Endothelial cell (in vitro differentiated cells): ENCODE data around the gene R3HDM4. TPM values are rescaled to one million over a fixed set of nuclear protein-coding genes. Genes with fewer than 3 reads are reported as not detected.
"Not testable (repeated sequence)": the region's sequence is repeated elsewhere in the genome, so short reads cannot be mapped to it uniquely, and the experiment has no call there.

Experiments
- DNase-seq: peaks from one replicate; pipeline ENCODE4 v3.0.0; 2021; ENCODE audit warnings: low spot score
- H3K27ac Mint-ChIP-seq: one replicate; pipeline ENCODE4 v1.8.0; 2021; ENCODE audit warnings: mixed read lengths, inconsistent platforms; ENCODE audit not compliant: unreplicated experiment
- H3K27me3 Mint-ChIP-seq: one replicate; pipeline ENCODE4 v1.8.0; 2021; ENCODE audit warnings: mild to moderate bottlenecking, moderate library complexity, mixed read lengths, inconsistent platforms; ENCODE audit not compliant: unreplicated experiment
- H3K36me3 Mint-ChIP-seq: one replicate; pipeline ENCODE4 v1.8.0; 2021; ENCODE audit warnings: mild to moderate bottlenecking, low read depth, mixed read lengths, inconsistent platforms; ENCODE audit not compliant: unreplicated experiment
- H3K4me1 Mint-ChIP-seq: one replicate; pipeline ENCODE4 v1.8.0; 2021; ENCODE audit warnings: mild to moderate bottlenecking, mixed read lengths, inconsistent platforms; ENCODE audit not compliant: unreplicated experiment
- H3K4me3 Mint-ChIP-seq: one replicate; pipeline ENCODE4 v1.8.0; 2021; ENCODE audit warnings: mild to moderate bottlenecking, mixed read lengths, inconsistent platforms; ENCODE audit not compliant: unreplicated experiment
- H3K9me3 Mint-ChIP-seq: one replicate; pipeline ENCODE4 v1.8.0; 2021; ENCODE audit warnings: mixed read lengths, inconsistent platforms; ENCODE audit not compliant: unreplicated experiment
- CTCF ChIP-seq: fragments of 200-600 bp; sonication (generic); IDR thresholded peaks from one replicate; pipeline ENCODE4 v1.5.0; 2021; ENCODE audit warnings: antibody characterized with exemption; ENCODE audit not compliant: unreplicated experiment
- total RNA-seq: library from RNA; stranded (reverse); fragmentation: NEBNext Ultra II Directional; extraction: Animal tissue kit (Norgen Biotek cat#: 25700); gene quantifications from one replicate; pipeline ENCODE4 v1.2.1, GENCODE V29; 2021; ENCODE audit not compliant: unreplicated experiment

The R3HDM4 gene
- total RNA-seq, 1 donor from 2014 or later: 40.6 TPM

GRCh38 chr19:854549-854948 is 58.5 kb downstream of the R3HDM4 start:
- Mint-ChIP-seq H3K9me3 (no peaks in the 10 kb centered on the region), H3K4me3 (no peak overlapping the region), H3K27me3 (peaks cover 3% of the 10 kb centered on the region), H3K27ac (no peak overlapping the region), H3K4me1 (no peaks in the 10 kb centered on the region), H3K36me3 (no peaks in the 10 kb centered on the region)
- no peak for TF ChIP-seq CTCF
- no peak for DNase-seq

DNA sequence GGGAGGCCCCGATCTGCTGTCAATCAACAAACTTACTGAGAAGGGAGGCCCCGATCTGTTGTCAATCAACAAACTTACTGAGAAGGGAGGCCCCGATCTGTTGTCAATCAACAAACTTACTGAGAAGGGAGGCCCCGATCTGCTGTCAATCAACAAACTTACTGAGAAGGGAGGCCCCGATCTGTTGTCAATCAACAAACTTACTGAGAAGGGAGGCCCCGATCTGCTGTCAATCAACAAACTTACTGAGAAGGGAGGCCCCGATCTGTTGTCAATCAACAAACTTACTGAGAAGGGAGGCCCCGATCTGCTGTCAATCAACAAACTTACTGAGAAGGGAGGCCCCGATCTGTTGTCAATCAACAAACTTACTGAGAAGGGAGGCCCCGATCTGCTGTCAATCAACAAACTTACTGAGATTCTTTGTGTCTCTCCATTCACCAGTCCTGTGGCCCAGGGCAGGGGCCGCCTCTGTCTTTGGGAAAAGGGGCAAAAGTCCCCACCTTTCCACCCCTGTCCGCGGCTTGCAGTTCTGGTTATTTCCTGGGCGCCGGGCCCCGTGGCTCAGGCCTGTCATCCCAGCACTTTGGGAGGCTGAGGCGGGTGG is 59.3 kb downstream of the R3HDM4 start:
- H3K9me3 Mint-ChIP-seq, H3K27ac Mint-ChIP-seq, H3K4me3 Mint-ChIP-seq, H3K27me3 Mint-ChIP-seq, H3K4me1 Mint-ChIP-seq, DNase-seq, H3K36me3 Mint-ChIP-seq: not testable (repeated sequence)

GRCh38 chr19:853014-853585 is 59.9 kb downstream of the R3HDM4 start:
- DNase-seq: no peak
- no peaks in the 10 kb centered on the region for H3K36me3 Mint-ChIP-seq
- no peaks in the 10 kb centered on the region for H3K9me3 Mint-ChIP-seq
- H3K4me1 Mint-ChIP-seq: no peaks in the 10 kb centered on the region
- no peaks in the 10 kb centered on the region for H3K27me3 Mint-ChIP-seq
- TF ChIP-seq CTCF: no peak
- no peak overlapping the region for H3K4me3 Mint-ChIP-seq
- H3K27ac Mint-ChIP-seq: no peak overlapping the region

DNA sequence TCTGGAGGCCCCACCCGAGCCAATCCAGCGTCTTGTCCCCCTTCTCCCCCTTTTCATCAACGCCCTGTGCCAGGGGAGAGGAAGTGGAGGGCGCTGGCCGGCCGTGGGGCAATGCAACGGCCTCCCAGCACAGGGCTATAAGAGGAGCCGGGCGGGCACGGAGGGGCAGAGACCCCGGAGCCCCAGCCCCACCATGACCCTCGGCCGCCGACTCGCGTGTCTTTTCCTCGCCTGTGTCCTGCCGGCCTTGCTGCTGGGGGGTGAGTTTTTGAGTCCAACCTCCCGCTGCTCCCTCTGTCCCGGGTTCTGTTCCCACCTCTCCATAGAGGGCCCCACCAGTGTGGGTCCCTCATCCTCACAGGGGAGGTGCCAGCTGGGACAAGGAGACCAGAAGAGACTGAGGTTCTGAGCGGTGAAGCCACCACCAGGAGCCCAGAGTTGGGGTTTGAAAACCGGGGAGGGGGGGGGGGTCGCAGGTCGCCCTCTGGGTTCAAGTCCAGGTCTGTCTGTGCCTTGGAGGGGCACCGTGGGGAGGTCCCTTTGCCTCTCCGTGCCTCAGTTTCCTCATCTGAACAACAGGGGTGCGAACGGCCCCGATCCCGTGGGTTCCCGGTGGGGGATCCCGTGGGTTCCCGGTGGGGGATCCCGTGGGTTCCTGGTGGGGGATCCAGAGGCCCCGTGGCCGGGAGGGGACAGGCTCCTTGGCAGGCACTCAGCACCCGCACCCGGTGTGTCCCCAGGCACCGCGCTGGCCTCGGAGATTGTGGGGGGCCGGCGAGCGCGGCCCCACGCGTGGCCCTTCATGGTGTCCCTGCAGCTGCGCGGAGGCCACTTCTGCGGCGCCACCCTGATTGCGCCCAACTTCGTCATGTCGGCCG is 60.6 kb downstream of the R3HDM4 start, which contains the start of gene ELANE:
ELANE (plus strand) TSS at position 168 of the 878 bp plus-strand sequence; CDS start at position 194, 26 bp downstream.
- no peaks in the 10 kb centered on the region for H3K4me1 Mint-ChIP-seq
- DNase-seq: no peak
- no peaks in the 10 kb centered on the region for H3K9me3 Mint-ChIP-seq
- H3K4me3 Mint-ChIP-seq: no peak within 1 kb of the TSS
- no peaks in the 10 kb centered on the region for H3K27me3 Mint-ChIP-seq
- TF ChIP-seq CTCF: no peak
- no peak within 1 kb of the TSS for H3K27ac Mint-ChIP-seq
- H3K36me3 Mint-ChIP-seq: no peaks in the 10 kb centered on the region

GRCh38 chr19:850979-851335 is 62.1 kb downstream of the R3HDM4 start:
- no peaks in the 10 kb centered on the region for H3K9me3 Mint-ChIP-seq
- no peak for DNase-seq
- no peak overlapping the region for H3K27ac Mint-ChIP-seq
- no peaks in the 10 kb centered on the region for H3K4me1 Mint-ChIP-seq
- H3K36me3 Mint-ChIP-seq: no peaks in the 10 kb centered on the region
- H3K27me3 Mint-ChIP-seq: peaks cover 1% of the 10 kb centered on the region
- no peak overlapping the region for H3K4me3 Mint-ChIP-seq
- no peak for TF ChIP-seq CTCF
